Measurements from ENCODE around the gene GLI3. TPM values are rescaled to one million over a fixed set of nuclear protein-coding genes. Genes with fewer than 3 reads are reported as not detected.

The GLI3 gene
- total RNA-seq, 4 donors from 2014 or later: 23.1 to 41.3 (median 24.6) TPM

DNA sequence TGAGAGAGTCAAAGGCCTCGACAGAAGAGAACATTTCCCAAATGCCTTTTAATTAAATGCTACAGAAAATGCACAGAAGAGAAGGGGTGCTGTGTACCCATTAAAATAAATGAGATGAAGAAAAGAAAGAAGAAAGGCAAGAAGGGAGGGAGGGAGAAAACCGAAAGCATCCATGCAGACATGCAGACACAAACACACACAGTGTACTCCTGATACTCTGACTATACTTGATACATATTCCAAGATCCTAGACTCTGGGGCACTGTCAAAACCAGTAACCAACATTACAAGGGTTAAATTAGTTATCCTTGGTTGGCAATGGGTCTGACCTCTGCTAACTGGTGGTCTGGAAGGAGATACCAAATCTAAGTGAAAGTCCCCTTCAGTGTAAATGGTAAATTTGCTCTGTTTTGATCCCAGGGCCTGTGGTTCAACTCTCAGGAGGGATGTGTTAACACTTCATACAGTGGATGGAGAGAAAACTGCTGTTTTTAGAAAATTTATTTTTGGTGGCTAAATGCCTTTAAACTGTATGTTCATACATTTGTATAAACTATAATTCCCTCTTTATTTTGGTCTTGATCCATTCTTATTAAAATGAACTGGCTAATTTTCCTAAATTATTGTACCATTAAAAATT lies 241.3 kb downstream of the GLI3 start:
- H3K9me3 ChIP-seq: no peaks in the 10 kb centered on the region
- TF ChIP-seq POLR2AphosphoS5 (IDR thresholded peaks at IDR 0.05): no peak
- H3K4me1 ChIP-seq: peaks cover 59% of the 10 kb centered on the region
- WGBS: 78% methylated on average over 2 of the region's 2 CpGs
- peaks cover 6% of the 10 kb centered on the region for H3K36me3 ChIP-seq
- H3K27ac ChIP-seq: no peak overlapping the region
- no peak overlapping the region for H3K4me3 ChIP-seq
- H3K27me3 ChIP-seq: no peaks in the 10 kb centered on the region
- DNase-seq (ENCODE audit: low spot score in 2 of 2): no peak

DNA sequence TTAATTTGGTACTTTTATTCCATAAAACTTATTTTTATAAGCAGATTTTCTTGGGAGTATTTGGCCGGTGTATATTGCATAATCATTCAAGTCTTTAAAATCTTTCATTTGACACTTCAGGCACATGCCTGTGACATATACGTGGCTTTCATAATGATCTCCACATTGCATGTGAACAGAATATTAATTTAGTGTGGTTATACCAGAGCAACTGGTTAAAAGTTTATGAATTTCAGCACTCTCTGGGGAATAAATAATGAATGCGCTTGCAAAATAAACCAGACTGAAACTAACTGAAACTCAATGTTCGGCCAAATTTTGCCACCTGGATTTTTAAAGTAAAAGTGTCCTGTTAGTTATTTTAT lies 242.3 kb downstream of the GLI3 start:
- Histone ChIP-seq H3K4me3 (no peak overlapping the region), H3K27ac (no peak overlapping the region), H3K36me3 (peaks cover 5% of the 10 kb centered on the region), H3K4me1 (peaks cover 63% of the 10 kb centered on the region), H3K27me3 (no peaks in the 10 kb centered on the region), H3K9me3 (no peaks in the 10 kb centered on the region)
- DNase-seq (ENCODE audit: low spot score in 2 of 2): no peak
- TF ChIP-seq POLR2AphosphoS5 (IDR thresholded peaks at IDR 0.05) (no peak), EP300 (IDR thresholded peaks at IDR 0.05) (no peak), POLR2A (IDR thresholded peaks at IDR 0.05) (no peak)
- TF ChIP-seq, protein P1, sequence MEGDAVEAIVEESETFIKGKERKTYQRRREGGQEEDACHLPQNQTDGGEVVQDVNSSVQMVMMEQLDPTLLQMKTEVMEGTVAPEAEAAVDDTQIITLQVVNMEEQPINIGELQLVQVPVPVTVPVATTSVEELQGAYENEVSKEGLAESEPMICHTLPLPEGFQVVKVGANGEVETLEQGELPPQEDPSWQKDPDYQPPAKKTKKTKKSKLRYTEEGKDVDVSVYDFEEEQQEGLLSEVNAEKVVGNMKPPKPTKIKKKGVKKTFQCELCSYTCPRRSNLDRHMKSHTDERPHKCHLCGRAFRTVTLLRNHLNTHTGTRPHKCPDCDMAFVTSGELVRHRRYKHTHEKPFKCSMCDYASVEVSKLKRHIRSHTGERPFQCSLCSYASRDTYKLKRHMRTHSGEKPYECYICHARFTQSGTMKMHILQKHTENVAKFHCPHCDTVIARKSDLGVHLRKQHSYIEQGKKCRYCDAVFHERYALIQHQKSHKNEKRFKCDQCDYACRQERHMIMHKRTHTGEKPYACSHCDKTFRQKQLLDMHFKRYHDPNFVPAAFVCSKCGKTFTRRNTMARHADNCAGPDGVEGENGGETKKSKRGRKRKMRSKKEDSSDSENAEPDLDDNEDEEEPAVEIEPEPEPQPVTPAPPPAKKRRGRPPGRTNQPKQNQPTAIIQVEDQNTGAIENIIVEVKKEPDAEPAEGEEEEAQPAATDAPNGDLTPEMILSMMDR (IDR thresholded peaks at IDR 0.05): no peak
- WGBS: 65% methylated on average over 4 of the region's 4 CpGs

DNA sequence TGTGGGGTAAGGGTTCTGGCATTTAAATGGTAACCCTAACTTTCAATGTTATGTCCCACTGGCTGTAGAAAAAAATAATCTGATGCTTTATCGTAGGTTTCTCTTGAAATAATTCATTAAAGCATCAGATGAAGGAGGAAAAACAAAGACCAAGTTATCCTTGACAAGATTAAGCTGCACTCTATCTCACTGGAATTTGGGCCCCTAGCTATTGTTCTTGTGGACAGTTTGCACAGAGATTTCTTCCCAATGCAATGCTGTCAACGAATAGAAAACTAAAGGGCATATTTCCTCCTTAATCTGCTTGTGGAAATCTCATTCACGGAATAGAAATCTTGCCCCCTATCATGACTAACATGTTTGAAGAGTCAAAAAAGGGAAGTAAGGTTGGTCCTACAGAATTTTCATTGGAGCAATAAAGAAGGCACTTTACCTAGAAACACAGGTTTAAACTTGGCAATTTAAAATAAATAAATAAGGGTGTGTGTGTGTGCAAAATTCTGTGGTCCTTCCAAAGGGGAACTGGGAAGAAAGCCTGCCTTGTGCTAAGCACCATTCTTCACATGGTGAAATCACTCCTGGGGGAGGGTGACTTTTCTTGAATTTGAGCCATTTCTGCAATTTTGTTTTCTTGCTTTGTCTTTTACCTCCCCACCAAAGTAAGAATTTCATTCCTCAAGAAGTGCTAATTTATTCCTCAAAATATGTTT lies 242.8 kb downstream of the GLI3 start:
- peaks cover under 1% of the 10 kb centered on the region for H3K36me3 ChIP-seq
- no peak overlapping the region for H3K4me3 ChIP-seq
- 67% methylated on average over 3 of the region's 3 CpGs for WGBS
- no peak overlapping the region for H3K27ac ChIP-seq
- DNase-seq (ENCODE audit: low spot score in 2 of 2): no peak
- H3K9me3 ChIP-seq: no peaks in the 10 kb centered on the region
- TF ChIP-seq EP300 (IDR thresholded peaks at IDR 0.05): no peak
- no peak for TF ChIP-seq POLR2AphosphoS5 (IDR thresholded peaks at IDR 0.05)
- no peak for TF ChIP-seq POLR2A (IDR thresholded peaks at IDR 0.05)
- TF ChIP-seq, protein P1 (IDR thresholded peaks at IDR 0.05): no peak
- no peaks in the 10 kb centered on the region for H3K27me3 ChIP-seq
- H3K4me1 ChIP-seq: peaks cover 63% of the 10 kb centered on the region

DNA sequence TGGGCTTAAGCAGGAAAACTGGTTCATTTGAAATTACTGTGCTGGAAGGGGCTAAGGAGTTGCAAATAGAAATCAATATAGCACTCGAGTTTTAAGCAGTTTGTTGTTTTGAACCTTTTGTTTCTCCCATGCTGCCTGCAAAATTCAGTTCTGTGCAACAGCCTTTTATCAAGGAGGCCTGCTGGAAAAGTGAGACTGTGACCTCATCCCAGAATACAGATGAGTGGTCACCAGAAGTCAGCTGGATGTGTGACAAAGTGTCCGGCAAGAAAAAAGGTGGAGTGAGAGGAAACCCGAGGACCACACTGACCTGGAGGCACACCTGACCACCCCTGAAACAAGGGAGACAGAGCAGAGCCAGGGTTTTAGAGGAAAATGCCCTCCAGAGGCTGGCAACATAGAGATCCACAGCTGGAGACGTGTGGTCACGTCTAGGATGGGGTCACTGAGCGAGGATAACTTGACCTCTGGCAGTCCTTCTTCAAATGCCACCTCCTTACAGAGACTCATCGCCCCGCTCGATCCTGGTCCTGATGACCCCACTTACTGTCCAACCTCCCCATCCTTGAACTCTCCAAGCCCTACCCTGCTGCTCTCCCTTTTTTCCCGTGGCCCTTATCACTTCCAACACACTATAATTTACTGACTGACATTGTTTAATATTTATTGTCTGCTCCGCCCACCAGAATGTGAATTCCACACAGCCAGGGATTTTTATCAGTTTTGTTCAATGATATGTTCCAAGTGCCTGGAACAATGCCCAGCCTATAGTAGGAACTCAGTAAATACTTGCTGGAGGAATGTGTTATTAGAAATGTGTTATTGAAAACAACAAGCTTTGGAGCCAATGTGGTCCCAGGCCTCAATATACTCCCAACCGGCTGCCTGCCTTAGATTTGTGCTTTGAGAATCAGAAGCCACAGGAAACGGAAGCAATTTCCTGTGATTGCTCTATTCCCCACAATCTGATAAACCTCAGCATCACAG lies 243.8 kb downstream of the GLI3 start:
- WGBS: 65% methylated on average over 13 of the region's 13 CpGs
- H3K4me3 ChIP-seq: no peak overlapping the region
- no peak overlapping the region for H3K27ac ChIP-seq
- TF ChIP-seq POLR2AphosphoS5 (IDR thresholded peaks at IDR 0.05): no peak
- TF ChIP-seq POLR2A (IDR thresholded peaks at IDR 0.05): no peak
- TF ChIP-seq EP300 (IDR thresholded peaks at IDR 0.05): no peak
- TF ChIP-seq, protein P1 (IDR thresholded peaks at IDR 0.05): no peak
- H3K9me3 ChIP-seq: no peaks in the 10 kb centered on the region
- no peaks in the 10 kb centered on the region for H3K36me3 ChIP-seq
- H3K4me1 ChIP-seq: peaks cover 63% of the 10 kb centered on the region
- no peaks in the 10 kb centered on the region for H3K27me3 ChIP-seq
- no peak for DNase-seq (ENCODE audit: low spot score in 2 of 2)

DNA sequence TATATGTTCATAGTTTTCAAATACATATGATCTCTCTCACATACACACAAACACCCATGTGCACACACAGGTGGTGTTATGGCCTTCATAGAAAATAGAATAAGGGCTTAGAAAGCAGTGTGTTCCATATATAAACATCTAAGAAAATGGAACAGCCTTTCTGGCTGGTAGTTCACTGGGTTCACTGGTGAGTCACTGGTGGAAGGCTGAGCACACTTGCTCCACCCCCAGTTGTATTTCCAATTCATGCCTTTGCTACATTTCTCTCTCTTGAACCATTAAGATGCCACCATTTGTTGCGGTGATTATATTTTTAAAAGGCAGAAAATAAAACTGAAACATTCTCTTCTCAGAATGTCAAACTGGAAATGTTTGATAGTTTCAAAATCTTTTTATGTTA lies 252.1 kb downstream of the GLI3 start:
- Histone ChIP-seq H3K27ac (no peak overlapping the region), H3K9me3 (no peaks in the 10 kb centered on the region), H3K36me3 (no peaks in the 10 kb centered on the region), H3K27me3 (no peaks in the 10 kb centered on the region), H3K4me1 (peaks cover 10% of the 10 kb centered on the region), H3K4me3 (no peak overlapping the region)
- DNase-seq (ENCODE audit: low spot score in 2 of 2): no peak
- no peak for TF ChIP-seq EP300 (IDR thresholded peaks at IDR 0.05)
- TF ChIP-seq, protein P1 (IDR thresholded peaks at IDR 0.05): no peak
- TF ChIP-seq POLR2AphosphoS5 (IDR thresholded peaks at IDR 0.05): no peak
- TF ChIP-seq POLR2A (IDR thresholded peaks at IDR 0.05): no peak
- WGBS: 74% methylated on average over 1 of the region's 1 CpG

Data from suprapubic skin (tissue), 4 donors.